Breast epithelium (tissue), 4 donors: ENCODE data around the gene CCDC33. TPM values are rescaled to one million over a fixed set of nuclear protein-coding genes. Genes with fewer than 3 reads are reported as not detected.

ENCODE experiments used
- DNase-seq, 2 donors: peaks; one replicate each; pipeline ENCODE4 v3.0.0-alpha.2; 2019; ENCODE audit warnings: low spot score in 2 of 2
- H3K27ac ChIP-seq, 2 donors: fragments of 200-600 bp; sonication (generic) in 1 of 2; one replicate each; pipeline ENCODE4 v1.5.1; 2016 to 2019; ENCODE audit warnings: mild to moderate bottlenecking in 1 of 2
- H3K27me3 ChIP-seq, 2 donors: fragments of 200-600 bp; sonication (generic) in 1 of 2; one replicate each; pipeline versions ENCODE4 v1.5.1 to v1.6.0; 2017 to 2019; ENCODE audit warnings: control low read depth in 1 of 2, mild to moderate bottlenecking in 1 of 2
- H3K36me3 ChIP-seq: fragments of 200-600 bp; one replicate; pipeline ENCODE4 v1.5.1; 2019
- H3K4me1 ChIP-seq, 2 donors: fragments of 200-600 bp; sonication (generic); one replicate each; pipeline ENCODE4 v1.5.1; 2016 to 2019; ENCODE audit warnings: control low read depth in 1 of 2
- H3K4me3 ChIP-seq, 3 donors: fragments of 200-600 bp; sonication (generic); 1 replicate in 2 of 3; 2 replicates in 1 of 3; pipeline ENCODE4 v1.5.1; 2016 to 2019; ENCODE audit warnings: mild to moderate bottlenecking in 3 of 3, moderate library complexity in 2 of 3
- H3K9me3 ChIP-seq, 2 donors: fragments of 200-600 bp; sonication (generic) in 1 of 2; one replicate each; pipeline ENCODE4 v1.5.1; 2016 to 2019; ENCODE audit warnings: control low read depth in 1 of 2
- CTCF ChIP-seq, 3 donors: fragments of 450-650 bp; IDR thresholded peaks; one replicate each; pipeline ENCODE4 v1.5.1; 2016 to 2017; ENCODE audit warnings: antibody characterized with exemption in 3 of 3, mild to moderate bottlenecking in 3 of 3, moderate library complexity in 3 of 3
- POLR2A ChIP-seq: fragments of 450-650 bp; IDR thresholded peaks from one replicate; pipeline ENCODE4 v1.6.1; 2016; ENCODE audit warnings: antibody characterized with exemption, mild to moderate bottlenecking, moderate library complexity
- POLR2AphosphoS5 ChIP-seq, 3 donors: sonication (generic); formaldehyde crosslinking; IDR thresholded peaks; one replicate each; pipeline ENCODE4 v1.6.1; 2017; ENCODE audit warnings: antibody characterized with exemption in 3 of 3
- intact Hi-C: fragments of 100-400 bp; cut with DNase I; formaldehyde crosslinking; loops from one replicate; pipeline ENCODE4 v1.15.1; 2023; ENCODE audit warnings: low total_unique reads
- total RNA-seq, 3 donors: library from RNA; depleted of rRNA; stranded (reverse); fragments of >200 nt; gene quantifications; one replicate each; pipeline ENCODE4 v1.1.0, GENCODE V29; 2016

The CCDC33 gene
- total RNA-seq, 3 donors from 2014 or later = 0.33 TPM; not detected in 2

- H3K27ac ChIP-seq = peak overlapping the region in 1 of 2 donors; percentile 7
- H3K36me3 ChIP-seq = no peaks in the 10 kb centered on the region
- TF ChIP-seq POLR2AphosphoS5 (IDR thresholded peaks at IDR 0.05) (no peak), POLR2A (no peak), CTCF (IDR thresholded peaks at IDR 0.05) (no peak)
- DNase-seq = no peak
- H3K4me1 ChIP-seq = peaks cover 0 to 8% of the 10 kb centered on the region in 2 donors
- H3K9me3 ChIP-seq = no peaks in the 10 kb centered on the region
- intact Hi-C loops = loop anchor here (5.0 kb wide), 1 partner anchor 114 kb away; no protein-coding TSS in a partner anchor
- H3K27me3 ChIP-seq = no peaks in the 10 kb centered on the region
- no peak overlapping the region for H3K4me3 ChIP-seq
Measured at GRCh38 chr15:74240897-74241614, 4.9 kb downstream of the CCDC33 start.

- no peak overlapping the region for H3K4me3 ChIP-seq
- DNase-seq = no peak
- no peaks in the 10 kb centered on the region for H3K27me3 ChIP-seq
- no peaks in the 10 kb centered on the region for H3K36me3 ChIP-seq
- no peak for TF ChIP-seq POLR2A
- TF ChIP-seq POLR2AphosphoS5 (IDR thresholded peaks at IDR 0.05) = no peak
- no peak for TF ChIP-seq CTCF (IDR thresholded peaks at IDR 0.05)
- peaks cover 0 to 8% of the 10 kb centered on the region in 2 donors for H3K4me1 ChIP-seq
- no peaks in the 10 kb centered on the region for H3K9me3 ChIP-seq
- H3K27ac ChIP-seq = no peak overlapping the region
- intact Hi-C loops = loop anchor here (5.0 kb wide), 1 partner anchor 115 kb away; no protein-coding TSS in a partner anchor
Measured at GRCh38 chr15:74242441-74243185, 6.5 kb downstream of the CCDC33 start.

- Histone ChIP-seq H3K36me3 (no peaks in the 10 kb centered on the region), H3K27ac (no peak overlapping the region), H3K4me3 (no peak overlapping the region), H3K9me3 (no peaks in the 10 kb centered on the region), H3K27me3 (no peaks in the 10 kb centered on the region), H3K4me1 (peaks cover 0 to 8% of the 10 kb centered on the region in 2 donors)
- no peak for DNase-seq
- intact Hi-C loops = loop anchor here (5.0 kb wide), 1 partner anchor 116 kb away; no protein-coding TSS in a partner anchor
- TF ChIP-seq POLR2AphosphoS5 (IDR thresholded peaks at IDR 0.05) = no peak
- no peak for TF ChIP-seq CTCF (IDR thresholded peaks at IDR 0.05)
- no peak for TF ChIP-seq POLR2A
Measured at GRCh38 chr15:74243431-74243830, 7.3 kb downstream of the CCDC33 start.

GRCh38 chr15:74244822-74245341 is 8.8 kb downstream of the CCDC33 start:
- TF ChIP-seq POLR2AphosphoS5 (IDR thresholded peaks at IDR 0.05) = no peak
- TF ChIP-seq POLR2A = no peak
- no peak for TF ChIP-seq CTCF (IDR thresholded peaks at IDR 0.05)

More at GRCh38 chr15:74244822-74245341, 8.8 kb downstream of the CCDC33 start:
- DNase-seq = no peak
- H3K9me3 ChIP-seq = no peaks in the 10 kb centered on the region
- no peak overlapping the region for H3K4me3 ChIP-seq
- H3K27ac ChIP-seq = no peak overlapping the region
- intact Hi-C loops = loop anchor here (5.0 kb wide), 1 partner anchor 118 kb away; no protein-coding TSS in a partner anchor
- no peaks in the 10 kb centered on the region for H3K27me3 ChIP-seq
- H3K4me1 ChIP-seq = peaks cover 0 to 5% of the 10 kb centered on the region in 2 donors
- no peaks in the 10 kb centered on the region for H3K36me3 ChIP-seq
